Measurements from ENCODE around the gene RAC2.

The RAC2 gene

DNA sequence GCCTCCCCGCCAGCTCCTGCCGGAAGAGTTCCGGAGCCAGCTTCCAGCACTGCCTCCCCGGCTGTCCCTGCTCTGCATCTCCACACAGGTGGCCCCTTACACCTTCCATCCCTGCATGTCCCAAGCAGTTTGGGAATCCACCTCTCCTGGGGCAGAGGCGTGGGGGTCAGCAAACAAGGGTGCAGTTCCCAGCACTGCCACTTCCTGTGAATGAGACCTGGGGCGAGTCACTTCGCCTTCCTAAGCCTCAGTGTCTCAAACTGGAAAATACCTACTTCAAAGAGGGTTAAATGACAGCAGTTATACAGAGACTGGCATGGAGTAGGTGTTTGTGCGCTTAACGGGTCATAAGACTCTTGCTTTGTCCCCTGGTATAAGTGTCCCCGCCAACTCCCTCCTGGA lies 43.5 kb upstream of the RAC2 start:
- TF ChIP-seq, protein P1, sequence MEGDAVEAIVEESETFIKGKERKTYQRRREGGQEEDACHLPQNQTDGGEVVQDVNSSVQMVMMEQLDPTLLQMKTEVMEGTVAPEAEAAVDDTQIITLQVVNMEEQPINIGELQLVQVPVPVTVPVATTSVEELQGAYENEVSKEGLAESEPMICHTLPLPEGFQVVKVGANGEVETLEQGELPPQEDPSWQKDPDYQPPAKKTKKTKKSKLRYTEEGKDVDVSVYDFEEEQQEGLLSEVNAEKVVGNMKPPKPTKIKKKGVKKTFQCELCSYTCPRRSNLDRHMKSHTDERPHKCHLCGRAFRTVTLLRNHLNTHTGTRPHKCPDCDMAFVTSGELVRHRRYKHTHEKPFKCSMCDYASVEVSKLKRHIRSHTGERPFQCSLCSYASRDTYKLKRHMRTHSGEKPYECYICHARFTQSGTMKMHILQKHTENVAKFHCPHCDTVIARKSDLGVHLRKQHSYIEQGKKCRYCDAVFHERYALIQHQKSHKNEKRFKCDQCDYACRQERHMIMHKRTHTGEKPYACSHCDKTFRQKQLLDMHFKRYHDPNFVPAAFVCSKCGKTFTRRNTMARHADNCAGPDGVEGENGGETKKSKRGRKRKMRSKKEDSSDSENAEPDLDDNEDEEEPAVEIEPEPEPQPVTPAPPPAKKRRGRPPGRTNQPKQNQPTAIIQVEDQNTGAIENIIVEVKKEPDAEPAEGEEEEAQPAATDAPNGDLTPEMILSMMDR (IDR thresholded peaks at IDR 0.05; ENCODE audit: extremely low read depth, missing control alignments): no peak
- DNase-seq (ENCODE audit: low spot score): no peak

DNA sequence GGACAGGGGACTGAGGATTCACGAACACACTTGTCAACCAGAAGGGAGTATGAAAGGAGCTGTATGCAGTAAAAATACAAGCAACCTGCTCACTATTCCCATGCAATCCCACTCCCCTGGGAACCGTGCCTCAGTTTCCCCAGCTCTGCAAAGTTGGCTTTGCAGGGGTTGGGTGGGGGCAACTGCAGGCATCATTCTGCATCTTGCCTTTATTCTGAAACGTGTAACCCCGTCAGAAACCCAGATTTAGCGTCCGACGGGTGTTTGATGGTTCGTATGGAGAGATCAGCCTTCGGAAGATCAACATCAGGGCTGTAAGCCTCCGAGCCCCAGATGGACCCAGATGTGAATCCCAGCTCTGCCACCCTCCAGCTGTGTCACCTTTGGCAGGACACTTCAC lies 41.9 kb upstream of the RAC2 start:
- DNase-seq (ENCODE audit: low spot score): no peak
- TF ChIP-seq, protein P1 (IDR thresholded peaks at IDR 0.05; ENCODE audit: extremely low read depth, missing control alignments): no peak

DNA sequence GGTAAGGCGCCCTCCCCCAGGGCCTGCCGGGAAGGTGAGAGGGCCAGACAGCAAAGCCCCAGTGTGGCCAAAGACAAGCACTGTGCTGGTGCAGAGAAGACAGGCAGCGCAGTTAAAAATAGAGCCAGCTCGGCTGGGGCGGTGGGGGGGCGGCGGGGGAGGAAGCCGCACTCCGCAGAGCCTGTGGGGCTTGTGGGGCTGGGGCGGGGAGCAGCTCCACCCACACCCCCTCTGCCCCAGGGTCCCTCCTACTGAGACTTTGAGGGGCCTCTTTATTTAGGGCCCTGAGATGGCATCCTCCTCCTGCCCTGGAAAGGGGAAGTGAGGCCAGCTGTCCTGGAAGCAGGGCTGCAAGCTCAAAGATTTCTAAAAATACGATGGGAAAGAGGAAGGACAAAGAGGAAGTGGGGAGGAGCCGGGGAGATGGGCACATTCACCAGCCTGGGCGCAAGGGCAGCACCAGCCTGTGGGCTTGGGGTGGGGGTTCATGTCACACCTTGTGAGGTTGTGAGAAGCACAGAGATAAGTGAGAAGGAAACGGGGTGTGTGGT lies 40.8 kb upstream of the RAC2 start:
- TF ChIP-seq, protein P1 (IDR thresholded peaks at IDR 0.05; ENCODE audit: extremely low read depth, missing control alignments): no peak
- DNase-seq (ENCODE audit: low spot score): peak; percentile 59

DNA sequence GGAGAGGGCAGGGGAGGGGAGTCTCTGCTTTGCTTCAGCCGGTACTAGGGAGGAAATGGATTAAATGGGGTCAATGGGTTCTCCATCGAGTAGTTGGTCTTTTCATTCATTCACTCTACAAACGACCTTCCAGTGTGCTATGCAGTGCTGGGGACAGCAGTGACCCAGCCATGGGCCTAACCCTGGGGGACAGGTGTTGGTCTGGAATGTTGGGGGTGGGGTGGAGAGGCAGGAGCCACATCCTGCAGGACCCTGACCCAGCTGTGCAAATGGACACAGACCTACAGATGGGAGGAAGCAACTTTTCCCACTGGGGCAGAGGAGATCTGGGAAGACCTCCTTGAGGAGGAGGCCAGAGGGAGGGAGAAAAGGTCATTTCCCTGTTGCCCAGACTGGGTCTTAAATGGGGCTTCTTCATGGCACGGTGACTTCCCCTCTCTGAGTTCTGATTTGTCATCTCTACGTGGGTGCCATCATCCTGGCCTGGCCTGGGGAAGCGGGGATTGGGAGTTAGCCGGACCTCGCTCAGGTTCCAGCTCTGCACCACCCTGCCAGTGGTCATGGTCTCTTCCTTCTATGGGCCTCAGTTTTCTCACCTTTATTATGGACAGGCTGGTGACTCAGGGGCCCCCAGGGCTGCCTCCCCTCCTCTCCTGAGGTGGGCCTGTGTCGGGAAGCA lies 40.2 kb upstream of the RAC2 start:
- TF ChIP-seq, protein P1 (IDR thresholded peaks at IDR 0.05; ENCODE audit: extremely low read depth, missing control alignments): no peak
- DNase-seq (ENCODE audit: low spot score): no peak

DNA sequence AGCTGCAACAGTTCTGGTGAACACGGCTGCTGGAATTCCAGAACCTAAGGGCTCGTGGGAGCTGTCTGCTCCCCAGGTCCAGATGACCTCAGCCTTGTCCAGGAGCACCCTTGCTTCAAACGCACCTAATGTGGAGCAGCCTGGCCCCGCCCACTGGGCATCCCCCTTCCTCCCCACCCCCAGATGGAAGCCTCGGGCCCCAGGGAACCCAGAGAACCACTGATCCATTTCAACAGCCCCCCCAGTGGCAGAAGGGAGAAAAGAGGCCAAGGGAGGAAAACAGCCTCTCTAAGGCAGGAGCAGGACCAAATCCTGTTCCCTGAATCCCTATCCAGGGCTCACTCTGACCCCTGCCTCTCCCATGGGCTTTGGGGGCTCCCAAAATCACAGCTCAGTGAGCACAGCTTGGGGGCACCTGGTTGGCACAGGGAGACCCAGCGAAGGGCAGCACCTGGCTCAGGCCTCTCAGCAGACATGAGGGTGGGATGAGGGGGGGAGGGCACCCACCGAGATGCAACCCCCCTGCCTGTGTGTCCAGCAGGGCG lies 39.4 kb upstream of the RAC2 start:
- no peak for DNase-seq (ENCODE audit: low spot score)
- TF ChIP-seq, protein P1 (IDR thresholded peaks at IDR 0.05; ENCODE audit: extremely low read depth, missing control alignments): peak; percentile 48

DNA sequence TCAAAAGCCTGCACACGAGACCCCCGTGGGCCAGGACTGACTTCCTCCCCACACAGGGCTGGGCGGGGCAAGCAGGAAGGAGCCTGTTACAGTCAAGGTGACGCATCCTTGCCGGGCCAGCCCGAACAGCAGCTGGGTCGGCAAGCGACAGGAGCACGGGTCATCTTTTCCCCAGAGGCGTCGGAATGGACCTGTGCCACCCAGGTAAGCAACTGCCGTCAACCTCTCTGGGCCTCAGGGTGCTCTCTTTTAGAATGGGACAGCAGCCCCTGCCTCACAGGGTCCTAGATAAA lies 38.3 kb upstream of the RAC2 start, which contains the start of gene CYTH4:
Gene CYTH4 (plus strand): TSS at position 124 of the 293 bp plus-strand sequence. CDS start 62 bp downstream, at position 186.
- peak; percentile 80 for DNase-seq (ENCODE audit: low spot score)
- TF ChIP-seq, protein P1 (IDR thresholded peaks at IDR 0.05; ENCODE audit: extremely low read depth, missing control alignments): no peak

DNA sequence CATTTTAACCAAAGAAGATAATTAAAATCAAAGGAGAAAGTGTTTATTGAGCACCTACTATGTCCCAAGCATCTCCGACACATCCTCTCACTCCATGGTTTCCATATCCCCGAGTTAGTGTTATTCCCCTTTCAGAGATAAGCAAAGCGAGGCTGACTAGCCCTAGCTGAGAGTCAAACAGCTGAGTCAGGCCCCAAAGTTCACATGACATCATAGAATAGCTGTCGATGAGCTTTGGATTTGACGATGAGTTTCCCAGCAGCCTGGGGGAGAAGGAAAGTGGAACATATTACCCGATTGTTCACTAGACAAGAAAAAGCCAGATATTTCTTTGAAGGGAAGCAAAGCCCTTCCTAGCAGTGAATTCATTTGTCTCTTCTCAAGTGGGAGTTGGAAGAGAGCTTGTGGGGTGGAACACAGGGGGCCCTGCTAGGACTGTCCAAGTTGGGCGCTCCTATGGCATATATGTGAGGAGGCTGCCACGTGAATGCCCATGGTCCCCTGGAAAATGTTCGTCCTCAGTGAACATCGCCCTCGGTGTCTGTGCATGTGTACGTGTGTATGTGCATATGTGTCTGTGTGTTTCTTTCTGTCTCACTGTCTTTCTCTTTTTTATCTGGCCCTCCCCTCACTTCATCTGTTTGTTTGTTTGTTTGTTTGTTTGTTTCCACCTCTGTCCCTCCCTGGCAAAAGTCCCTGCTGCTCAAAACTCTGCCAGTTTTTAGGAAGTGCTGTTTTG lies 37.7 kb upstream of the RAC2 start:
- TF ChIP-seq, protein P1 (IDR thresholded peaks at IDR 0.05; ENCODE audit: extremely low read depth, missing control alignments): no peak
- peak; percentile 9 for DNase-seq (ENCODE audit: low spot score)

All from GM20000 (cell line).